Thyroid gland (tissue), 4 donors: Measurements from ENCODE around the gene GSTT2B.

Source experiments
- POLR2A ChIP-seq, 2 donors: fragments of 450-650 bp; IDR thresholded peaks; one replicate each; pipeline ENCODE4 v1.6.1; 2017; ENCODE audit warnings: antibody characterized with exemption in 2 of 2, mild to moderate bottlenecking in 2 of 2, moderate library complexity in 1 of 2
- TF ChIP-seq, protein P1 (sequence below), 6 experiments: fragments of 200-600 bp in 3 of 6; fragments of 450-650 bp in 3 of 6; sonication (generic) in 3 of 6; IDR thresholded peaks; one replicate each; pipeline ENCODE4 v1.5.1; 2016 to 2019; ENCODE audit warnings: antibody characterized with exemption in 6 of 6, mild to moderate bottlenecking in 2 of 6, inconsistent platforms in 1 of 6, moderate library complexity in 1 of 6

GRCh38 chr22:23909296-23909898 is 51.6 kb downstream of the GSTT2B start:
- TF ChIP-seq, protein P1, sequence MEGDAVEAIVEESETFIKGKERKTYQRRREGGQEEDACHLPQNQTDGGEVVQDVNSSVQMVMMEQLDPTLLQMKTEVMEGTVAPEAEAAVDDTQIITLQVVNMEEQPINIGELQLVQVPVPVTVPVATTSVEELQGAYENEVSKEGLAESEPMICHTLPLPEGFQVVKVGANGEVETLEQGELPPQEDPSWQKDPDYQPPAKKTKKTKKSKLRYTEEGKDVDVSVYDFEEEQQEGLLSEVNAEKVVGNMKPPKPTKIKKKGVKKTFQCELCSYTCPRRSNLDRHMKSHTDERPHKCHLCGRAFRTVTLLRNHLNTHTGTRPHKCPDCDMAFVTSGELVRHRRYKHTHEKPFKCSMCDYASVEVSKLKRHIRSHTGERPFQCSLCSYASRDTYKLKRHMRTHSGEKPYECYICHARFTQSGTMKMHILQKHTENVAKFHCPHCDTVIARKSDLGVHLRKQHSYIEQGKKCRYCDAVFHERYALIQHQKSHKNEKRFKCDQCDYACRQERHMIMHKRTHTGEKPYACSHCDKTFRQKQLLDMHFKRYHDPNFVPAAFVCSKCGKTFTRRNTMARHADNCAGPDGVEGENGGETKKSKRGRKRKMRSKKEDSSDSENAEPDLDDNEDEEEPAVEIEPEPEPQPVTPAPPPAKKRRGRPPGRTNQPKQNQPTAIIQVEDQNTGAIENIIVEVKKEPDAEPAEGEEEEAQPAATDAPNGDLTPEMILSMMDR (IDR thresholded peaks at IDR 0.05) = no peak
- TF ChIP-seq POLR2A (IDR thresholded peaks at IDR 0.05) = no peak
